ENCODE results near the gene FAM53A.

Gene FAM53A

DNA sequence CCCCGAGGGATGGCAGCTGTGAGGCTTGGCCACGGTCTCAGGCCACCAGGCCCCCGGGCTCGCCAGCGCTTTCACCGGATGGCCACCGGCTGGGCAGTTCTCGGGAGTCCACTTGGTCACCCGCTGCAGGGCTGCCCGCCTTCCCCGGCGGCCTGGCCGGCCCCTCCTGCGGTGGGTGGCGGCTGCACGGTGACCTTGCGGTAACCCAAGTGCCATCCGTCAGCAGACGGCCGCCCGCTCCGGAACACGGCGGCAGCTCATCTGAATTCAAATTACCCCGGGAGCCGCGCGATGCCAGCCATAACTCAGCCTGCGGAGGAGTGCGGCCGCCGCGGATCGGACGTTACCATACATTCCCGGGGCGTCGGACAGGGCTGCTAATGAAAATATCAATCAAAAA, 60.7 kb downstream of the FAM53A start:
- TF ChIP-seq GATA2 (IDR thresholded peaks at IDR 0.05; ENCODE audit: low read depth, low read length) (no peak), GATA3 (IDR thresholded peaks at IDR 0.05; ENCODE audit: low read depth, low read length) (no peak)

DNA sequence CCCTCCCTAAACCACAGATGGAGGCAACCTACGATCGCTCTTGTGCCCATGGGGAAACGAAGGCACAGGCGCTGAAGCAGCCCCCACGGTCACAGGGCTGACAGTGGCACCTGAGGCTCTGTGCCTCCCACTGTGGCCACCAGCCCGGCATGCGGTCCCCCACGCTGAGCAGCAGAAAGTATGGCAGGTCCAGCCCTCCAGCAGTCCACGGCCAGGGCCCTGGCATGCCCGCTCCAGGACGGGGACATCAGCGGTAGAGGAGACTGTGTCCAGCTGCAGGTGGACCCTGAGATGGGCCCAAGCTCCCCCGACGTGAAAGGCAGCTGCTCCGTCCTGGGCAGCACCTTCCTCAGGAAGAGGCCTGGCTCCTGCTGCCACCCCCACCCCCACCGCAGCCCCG, 61.2 kb downstream of the FAM53A start:
- TF ChIP-seq GATA2 (IDR thresholded peaks at IDR 0.05; ENCODE audit: low read depth, low read length): no peak

DNA sequence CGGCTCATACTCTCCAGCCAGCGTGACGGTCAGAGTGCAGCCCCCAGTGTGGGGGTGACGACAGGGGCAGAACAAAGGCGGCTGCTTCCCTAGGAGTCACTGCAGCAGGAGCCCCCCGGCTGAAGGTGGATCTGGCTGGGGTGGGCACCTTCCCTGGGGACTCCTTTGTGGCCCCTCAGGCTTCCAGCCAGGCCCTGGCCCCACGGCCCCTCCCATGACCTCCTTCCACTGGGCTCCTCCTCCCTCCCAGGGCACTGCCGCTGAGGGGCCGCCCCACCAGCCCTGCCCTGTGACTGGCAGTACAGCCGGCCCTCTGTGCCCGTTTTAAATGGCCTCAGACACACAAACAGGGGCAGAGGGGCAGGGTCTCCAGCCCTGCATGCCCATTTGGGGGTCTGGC, 61.9 kb downstream of the FAM53A start:
- TF ChIP-seq GATA2 (IDR thresholded peaks at IDR 0.05; ENCODE audit: low read depth, low read length) (no peak), GATA3 (IDR thresholded peaks at IDR 0.05; ENCODE audit: low read depth, low read length) (no peak)

DNA sequence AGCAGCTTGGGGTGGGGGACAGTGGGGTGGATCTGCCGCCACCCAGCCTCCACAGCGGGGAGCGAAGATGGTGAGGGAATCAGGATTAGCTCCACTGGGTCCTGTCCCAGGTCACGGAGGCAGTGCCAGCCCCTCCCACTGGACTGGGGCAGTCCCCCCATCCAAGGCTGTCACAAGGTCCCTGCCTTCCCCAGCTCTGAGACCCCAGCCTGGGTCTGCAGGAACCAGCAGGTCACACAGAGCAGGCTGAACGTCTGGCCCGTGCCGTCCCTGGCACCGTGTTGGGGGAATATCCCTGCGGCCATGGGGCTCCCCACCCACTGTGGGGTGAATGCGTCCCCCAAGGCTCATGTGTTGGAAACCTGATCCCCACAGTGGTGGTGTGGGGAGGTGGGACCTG, 62.6 kb downstream of the FAM53A start:
- TF ChIP-seq GATA2 (IDR thresholded peaks at IDR 0.05; ENCODE audit: low read depth, low read length) (no peak), GATA3 (IDR thresholded peaks at IDR 0.05; ENCODE audit: low read depth, low read length) (no peak)

DNA sequence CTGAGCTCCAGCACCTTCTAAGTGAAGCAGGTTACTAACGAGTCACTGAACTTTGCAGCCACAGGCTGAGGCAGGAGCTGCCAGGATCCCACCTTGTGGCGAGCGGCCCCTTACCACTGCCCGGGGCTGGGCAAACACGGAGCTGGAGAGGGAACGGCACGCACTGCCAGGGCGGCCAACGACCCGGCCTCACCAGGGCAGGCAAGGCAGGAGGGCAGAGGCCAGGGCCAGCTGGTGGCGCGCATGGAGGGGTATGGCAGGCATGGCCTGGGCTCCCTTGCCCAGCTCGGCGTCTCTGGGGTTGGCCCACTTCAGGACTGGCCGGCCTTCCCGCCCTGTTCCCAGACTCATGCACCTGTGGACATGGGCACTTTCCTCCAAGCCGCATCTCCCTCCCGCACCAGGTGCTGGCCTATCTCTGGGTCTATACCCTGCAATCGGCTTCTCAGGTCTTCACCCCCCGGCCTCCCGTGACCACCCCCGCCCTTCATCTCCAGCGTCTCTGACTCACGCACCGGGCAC, 64.9 kb downstream of the FAM53A start:
- TF ChIP-seq GATA2 (IDR thresholded peaks at IDR 0.05; ENCODE audit: low read depth, low read length) (no peak), GATA3 (IDR thresholded peaks at IDR 0.05; ENCODE audit: low read depth, low read length) (no peak)

DNA sequence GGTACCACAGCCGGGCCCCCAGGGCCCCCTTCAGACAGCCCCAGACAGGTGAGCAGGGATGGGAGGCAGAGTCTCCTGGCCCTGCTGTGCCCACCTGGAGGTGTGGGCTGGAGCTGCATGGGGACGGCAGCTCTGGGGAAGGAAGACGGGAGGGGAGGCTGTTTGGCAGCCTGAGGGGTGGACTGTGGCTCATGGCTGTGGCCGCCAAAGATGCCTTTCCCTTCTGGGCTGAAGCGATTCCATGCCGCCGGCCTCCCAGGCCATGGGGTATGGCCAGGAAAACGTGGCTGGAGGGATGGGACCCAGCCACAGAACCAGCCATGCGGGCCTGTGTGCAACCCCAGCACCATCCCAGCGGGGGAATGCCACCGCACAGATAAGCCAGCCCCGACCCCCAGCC, 65.7 kb downstream of the FAM53A start:
- TF ChIP-seq GATA3 (IDR thresholded peaks at IDR 0.05; ENCODE audit: low read depth, low read length): no peak
- TF ChIP-seq GATA2 (IDR thresholded peaks at IDR 0.05; ENCODE audit: low read depth, low read length): no peak

DNA sequence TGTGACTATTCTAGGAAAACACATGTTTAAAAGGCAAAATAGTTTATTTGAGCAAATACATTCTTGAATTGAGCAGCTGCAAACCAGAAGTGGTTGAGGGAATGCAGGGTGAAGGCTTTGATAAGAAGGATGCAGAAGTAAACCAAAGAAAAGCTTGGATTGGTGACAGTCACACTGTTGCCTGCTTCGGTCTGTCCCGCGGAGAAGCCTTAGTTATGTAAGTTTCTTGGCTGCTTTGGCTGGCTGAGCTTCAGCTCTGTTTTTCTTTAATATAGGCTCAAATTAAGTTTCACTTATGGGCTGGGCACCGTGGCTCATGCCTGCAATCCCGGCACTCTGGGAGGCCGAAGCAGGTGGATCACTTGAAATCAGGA, 67.6 kb downstream of the FAM53A start:
- TF ChIP-seq GATA3 (IDR thresholded peaks at IDR 0.05; ENCODE audit: low read depth, low read length) (no peak), GATA2 (IDR thresholded peaks at IDR 0.05; ENCODE audit: low read depth, low read length) (no peak)

DNA sequence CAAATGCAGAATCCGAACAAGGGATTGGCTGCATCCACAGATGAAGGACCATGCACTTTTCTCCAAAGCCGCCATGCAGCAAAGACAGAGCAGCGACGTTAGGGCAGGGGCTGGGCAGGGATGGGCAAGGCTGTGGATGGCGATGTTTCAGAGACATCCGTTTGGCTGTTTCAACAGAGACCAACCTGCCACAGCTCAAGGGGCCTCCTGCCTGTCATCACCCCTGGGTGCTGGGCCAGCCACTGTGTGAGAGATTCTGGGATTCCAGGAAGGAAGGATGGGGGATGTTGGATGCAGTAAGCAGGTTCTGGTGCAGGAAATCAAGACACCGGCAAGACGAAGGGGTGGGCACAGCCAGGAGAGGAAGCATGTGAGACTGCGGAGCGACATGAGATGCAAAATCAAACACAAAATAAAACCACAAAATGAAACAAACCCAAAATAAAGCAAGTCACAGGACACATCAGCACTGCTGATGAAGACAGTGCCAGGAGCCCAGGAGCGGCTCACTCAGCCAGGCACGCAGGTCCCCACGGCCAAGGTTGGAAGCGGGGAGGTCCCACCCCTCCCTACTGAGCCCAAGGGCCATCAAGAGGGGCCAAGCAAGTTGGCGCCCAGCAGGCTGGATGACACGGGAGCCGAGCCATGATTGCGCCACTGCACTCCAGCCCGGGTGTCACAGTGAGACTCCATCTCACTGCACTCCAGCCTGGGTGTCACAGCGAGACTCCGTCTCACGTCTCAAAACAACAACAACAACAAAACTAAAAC, 68.1 kb downstream of the FAM53A start:
- no peak for TF ChIP-seq GATA3 (IDR thresholded peaks at IDR 0.05; ENCODE audit: low read depth, low read length)
- no peak for TF ChIP-seq GATA2 (IDR thresholded peaks at IDR 0.05; ENCODE audit: low read depth, low read length)

DNA sequence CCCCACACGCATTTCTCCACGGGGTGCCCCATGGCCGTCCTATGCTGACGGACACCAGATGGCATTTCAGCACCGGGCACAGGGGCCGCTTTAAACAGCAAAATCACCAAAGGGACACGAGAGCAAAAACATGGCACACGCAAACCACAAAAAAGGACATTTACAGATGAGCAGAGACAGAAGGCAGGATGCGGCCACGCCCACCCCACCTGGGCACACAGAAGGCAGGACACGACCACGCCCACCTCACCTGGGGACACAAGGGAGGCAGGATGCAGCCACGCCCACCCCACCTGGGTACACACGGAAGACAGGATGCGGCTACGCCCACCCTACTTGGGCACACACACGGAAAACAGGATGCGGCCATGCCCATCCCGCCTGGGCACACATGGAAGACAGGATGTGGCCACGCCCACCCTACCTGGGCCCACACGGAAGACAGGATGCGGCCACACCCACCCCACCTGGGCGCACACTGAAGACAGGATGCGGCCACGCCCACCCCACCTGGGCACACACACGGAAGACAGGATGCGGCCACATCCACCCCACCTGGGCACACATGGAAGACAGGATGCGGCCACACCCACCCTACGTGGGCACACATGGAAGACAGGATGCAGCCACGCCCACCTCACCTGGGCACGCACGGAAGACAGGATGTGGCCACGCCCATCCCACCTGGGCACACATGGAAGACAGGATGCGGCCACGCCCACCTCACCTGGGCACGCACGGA, 69.1 kb downstream of the FAM53A start:
- TF ChIP-seq GATA3 (IDR thresholded peaks at IDR 0.05; ENCODE audit: low read depth, low read length) (no peak), GATA2 (IDR thresholded peaks at IDR 0.05; ENCODE audit: low read depth, low read length) (no peak)

DNA sequence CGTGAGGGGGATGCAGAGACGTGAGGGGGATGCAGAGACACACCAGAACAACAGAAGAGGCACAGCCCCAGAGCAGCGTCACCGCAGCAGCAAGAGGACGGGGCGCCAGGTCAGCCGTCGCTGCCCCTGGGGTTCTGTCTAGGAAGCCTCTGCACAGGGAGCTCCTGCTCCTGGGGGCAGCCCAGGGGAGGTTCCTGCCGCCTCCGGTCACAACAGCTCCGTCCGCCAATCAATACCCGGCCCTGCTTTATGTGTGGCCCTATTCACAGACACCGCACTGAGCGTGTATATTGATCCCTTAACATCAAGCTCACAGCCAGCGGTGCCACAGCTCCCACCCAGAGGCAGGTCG, 69.6 kb downstream of the FAM53A start:
- TF ChIP-seq GATA3 (IDR thresholded peaks at IDR 0.05; ENCODE audit: low read depth, low read length) (no peak), GATA2 (IDR thresholded peaks at IDR 0.05; ENCODE audit: low read depth, low read length) (no peak)

DNA sequence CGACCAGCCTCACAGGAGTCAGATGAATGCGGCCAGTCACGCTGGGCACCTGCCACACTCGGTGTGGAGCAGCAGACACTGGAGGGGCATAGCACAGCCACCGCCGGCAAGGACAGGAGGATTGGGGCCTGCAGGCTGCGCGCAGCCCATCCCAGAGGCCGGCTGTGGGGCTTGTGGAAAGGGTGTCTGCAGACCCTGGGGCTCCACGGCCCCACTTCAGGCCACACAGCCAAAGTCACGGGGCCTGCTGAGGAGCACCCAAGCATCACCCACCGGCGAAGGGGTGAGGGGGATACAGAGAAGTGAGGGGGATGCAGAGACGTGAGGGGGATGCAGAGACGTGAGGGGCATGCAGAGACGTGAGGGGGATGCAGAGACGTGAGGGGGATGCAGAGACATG, 70.1 kb downstream of the FAM53A start:
- TF ChIP-seq GATA3 (IDR thresholded peaks at IDR 0.05; ENCODE audit: low read depth, low read length): no peak
- no peak for TF ChIP-seq GATA2 (IDR thresholded peaks at IDR 0.05; ENCODE audit: low read depth, low read length)

DNA sequence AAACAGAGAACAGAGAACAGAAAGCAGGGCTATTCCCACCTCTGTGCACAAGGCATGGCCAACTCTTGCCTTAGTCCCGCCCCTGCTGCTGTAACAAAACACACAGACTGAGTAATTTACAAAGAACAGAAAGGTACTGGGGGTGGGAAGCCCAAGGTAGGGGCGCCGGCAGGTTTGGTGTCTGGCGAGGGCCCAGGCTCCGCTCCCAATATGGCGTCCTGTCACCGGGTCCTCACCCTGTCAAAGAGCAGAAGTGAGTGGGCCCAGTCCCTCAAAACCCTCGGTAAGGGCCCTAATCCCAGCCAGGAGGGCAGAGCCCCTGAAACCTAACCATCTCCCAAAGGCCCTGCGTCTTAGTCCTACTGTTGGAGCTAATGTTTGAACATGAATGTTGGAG, 71.0 kb downstream of the FAM53A start:
- TF ChIP-seq GATA2 (IDR thresholded peaks at IDR 0.05; ENCODE audit: low read depth, low read length) (no peak), GATA3 (IDR thresholded peaks at IDR 0.05; ENCODE audit: low read depth, low read length) (no peak)

DNA sequence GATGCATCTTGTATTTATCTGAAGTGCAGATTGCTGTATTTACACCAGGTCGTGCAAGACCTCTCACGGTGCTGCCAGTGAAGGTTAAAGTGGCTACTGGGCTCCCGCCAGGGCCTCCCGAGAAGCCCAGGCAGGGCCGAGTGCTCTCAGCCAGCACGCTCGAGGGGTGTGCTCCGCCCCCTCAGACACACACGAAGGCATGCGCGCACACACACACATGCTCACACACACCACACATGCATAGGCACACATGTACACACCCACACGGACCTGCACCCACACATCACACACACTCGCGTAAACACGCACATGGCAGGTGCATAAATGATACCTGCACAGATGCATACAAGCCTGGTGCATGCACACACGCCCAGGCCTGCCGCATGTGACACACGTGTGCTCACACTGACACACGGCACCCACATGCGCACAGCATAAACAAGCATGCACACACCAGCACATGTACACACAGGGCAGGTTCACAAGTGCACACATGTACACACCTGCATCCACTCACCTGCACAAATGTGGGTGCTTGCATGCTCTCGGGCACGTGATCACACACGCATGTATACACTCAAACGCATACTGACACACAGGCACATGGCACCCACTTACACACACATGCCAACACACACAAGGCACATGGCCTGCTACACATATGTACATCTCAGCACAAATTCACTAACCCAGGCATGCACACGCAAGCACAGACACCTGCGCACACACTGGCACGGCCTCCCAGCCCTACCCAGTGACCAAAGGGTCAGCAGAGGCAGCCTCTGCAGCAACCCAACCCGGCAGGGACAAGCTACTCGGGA, 71.6 kb downstream of the FAM53A start:
- TF ChIP-seq GATA3 (IDR thresholded peaks at IDR 0.05; ENCODE audit: low read depth, low read length) (no peak), GATA2 (IDR thresholded peaks at IDR 0.05; ENCODE audit: low read depth, low read length) (no peak)

DNA sequence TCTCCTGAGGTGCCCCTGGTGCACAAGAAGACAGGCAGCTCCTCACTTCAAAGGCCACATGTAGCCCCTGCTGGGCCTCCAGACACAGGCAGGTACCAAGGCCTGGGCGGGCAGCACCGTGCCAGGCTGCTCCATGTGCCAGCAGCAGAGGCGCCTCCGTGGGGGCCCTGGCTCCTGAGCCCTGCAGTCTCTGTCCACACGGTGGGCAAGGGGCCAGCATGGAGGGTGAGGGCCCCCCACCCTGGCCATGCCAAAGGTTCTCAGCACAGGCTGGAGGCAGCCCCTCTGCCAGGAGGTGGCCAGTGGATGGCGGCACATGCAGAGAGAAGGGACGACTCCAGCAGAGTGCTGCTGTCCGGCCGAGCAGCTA, 72.6 kb downstream of the FAM53A start:
- TF ChIP-seq GATA3 (IDR thresholded peaks at IDR 0.05; ENCODE audit: low read depth, low read length) (no peak), GATA2 (IDR thresholded peaks at IDR 0.05; ENCODE audit: low read depth, low read length) (no peak)
